22Rv1 (cell line): ENCODE results near the gene POU2F1.

Experiments used
- CTCF ChIP-seq: fragments of 450-650 bp; IDR thresholded peaks from 2 replicates; pipeline ENCODE4 v1.5.1; 2017; ENCODE audit warnings: mild to moderate bottlenecking
- ZFX ChIP-seq: fragments of 450-650 bp; IDR thresholded peaks from 2 replicates; pipeline ENCODE4 v1.6.1; 2017; ENCODE audit warnings: antibody characterized with exemption, borderline replicate concordance

GRCh38 chr1:167305706-167306277, 85.1 kb downstream of the POU2F1 start:
- TF ChIP-seq CTCF (no peak), ZFX (no peak)
